GM12872 (cell line): ENCODE results near the gene LYPD3.

Experiments
- TF ChIP-seq, protein P1 (sequence below): IDR thresholded peaks from 3 replicates; pipeline ENCODE4 v1.5.1; 2011; ENCODE audit warnings: low read depth, mild to moderate bottlenecking, low read length, moderate library complexity; ENCODE audit not compliant: insufficient read depth

Gene LYPD3

DNA sequence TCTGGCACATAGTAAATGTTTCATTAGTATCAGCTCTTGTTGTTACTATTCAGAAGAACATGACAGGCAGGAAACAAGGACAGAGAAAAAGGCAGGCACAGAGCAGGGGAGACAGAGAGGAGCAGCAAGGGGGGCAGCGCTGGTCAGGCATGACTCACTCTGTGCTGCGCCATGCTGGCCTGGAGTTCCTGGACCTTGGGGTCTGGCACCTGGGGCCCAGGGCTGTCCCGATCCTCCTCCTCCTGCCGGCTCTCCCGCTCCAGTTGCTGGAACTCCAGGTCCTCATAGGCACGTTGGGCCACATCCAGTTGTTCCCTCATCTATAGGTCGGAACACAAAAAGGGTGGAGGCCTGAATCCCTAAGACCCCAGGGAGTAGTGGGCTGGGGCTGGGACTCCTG lies 31.6 kb upstream of the LYPD3 start:
- TF ChIP-seq, protein P1, sequence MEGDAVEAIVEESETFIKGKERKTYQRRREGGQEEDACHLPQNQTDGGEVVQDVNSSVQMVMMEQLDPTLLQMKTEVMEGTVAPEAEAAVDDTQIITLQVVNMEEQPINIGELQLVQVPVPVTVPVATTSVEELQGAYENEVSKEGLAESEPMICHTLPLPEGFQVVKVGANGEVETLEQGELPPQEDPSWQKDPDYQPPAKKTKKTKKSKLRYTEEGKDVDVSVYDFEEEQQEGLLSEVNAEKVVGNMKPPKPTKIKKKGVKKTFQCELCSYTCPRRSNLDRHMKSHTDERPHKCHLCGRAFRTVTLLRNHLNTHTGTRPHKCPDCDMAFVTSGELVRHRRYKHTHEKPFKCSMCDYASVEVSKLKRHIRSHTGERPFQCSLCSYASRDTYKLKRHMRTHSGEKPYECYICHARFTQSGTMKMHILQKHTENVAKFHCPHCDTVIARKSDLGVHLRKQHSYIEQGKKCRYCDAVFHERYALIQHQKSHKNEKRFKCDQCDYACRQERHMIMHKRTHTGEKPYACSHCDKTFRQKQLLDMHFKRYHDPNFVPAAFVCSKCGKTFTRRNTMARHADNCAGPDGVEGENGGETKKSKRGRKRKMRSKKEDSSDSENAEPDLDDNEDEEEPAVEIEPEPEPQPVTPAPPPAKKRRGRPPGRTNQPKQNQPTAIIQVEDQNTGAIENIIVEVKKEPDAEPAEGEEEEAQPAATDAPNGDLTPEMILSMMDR: no peak

DNA sequence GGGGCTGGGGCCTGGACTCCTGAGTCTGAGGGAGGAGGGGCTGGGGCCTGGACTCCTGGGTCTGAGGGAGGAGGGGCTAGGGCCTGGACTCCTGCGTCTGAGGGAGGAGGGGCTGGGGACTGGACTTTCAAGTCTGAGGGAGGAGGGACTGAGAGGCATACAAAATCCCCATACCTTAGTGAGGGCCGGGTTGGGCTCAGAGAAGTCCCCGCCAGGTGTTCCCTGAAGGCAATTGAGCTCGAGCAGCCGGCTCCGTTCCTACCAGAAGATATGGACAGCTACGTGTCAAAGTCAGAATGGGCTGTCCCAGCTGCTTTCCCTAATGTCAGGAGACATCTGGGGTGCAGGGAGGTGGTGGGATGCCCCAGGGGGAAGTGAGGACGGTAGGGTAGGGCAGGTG lies 29.7 kb upstream of the LYPD3 start:
- TF ChIP-seq, protein P1: no peak

- TF ChIP-seq, protein P1: no peak
Measured at GRCh38 chr19:43490759-43491158, 25.4 kb upstream of the LYPD3 start.

GRCh38 chr19:43489979-43490599 lies 24.7 kb upstream of the LYPD3 start:
- TF ChIP-seq, protein P1: no peak

- TF ChIP-seq, protein P1: no peak
Measured at GRCh38 chr19:43489310-43489709, 23.9 kb upstream of the LYPD3 start.

- TF ChIP-seq, protein P1: no peak
Measured at GRCh38 chr19:43488179-43488578, 22.8 kb upstream of the LYPD3 start.

- TF ChIP-seq, protein P1: no peak
Measured at GRCh38 chr19:43486412-43486811, 21.0 kb upstream of the LYPD3 start.
